Amniotic epithelial cell (primary cell): ENCODE results near the gene HIVEP1.
"Not testable (repeated sequence)": the region's sequence is repeated elsewhere in the genome, so short reads cannot be mapped to it uniquely, and the experiment has no call there.

Source experiments
- DNase-seq: peaks from one replicate; pipeline ENCODE4 v3.0.0-alpha.2; 2010; ENCODE audit warnings: low read depth

HIVEP1 gene

DNA sequence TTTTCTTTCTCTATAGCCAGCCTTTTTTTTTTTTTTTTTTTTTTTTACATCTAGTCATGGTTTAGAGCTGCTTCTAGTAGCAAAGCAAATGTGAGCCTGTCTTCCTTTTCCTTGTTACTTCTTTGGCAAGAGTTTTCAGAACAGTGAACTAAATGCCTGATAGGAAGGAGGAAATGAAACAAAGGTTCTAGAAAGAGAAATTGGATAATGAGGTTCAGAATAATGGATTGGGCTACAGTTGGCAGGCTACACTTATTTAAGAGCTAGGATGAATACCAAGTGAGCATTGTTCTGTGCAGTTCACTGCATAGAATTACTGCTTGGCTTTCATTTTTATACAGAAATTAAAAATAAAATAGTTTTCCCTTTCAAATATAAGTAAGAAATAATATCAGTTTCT is 78.6 kb downstream of the HIVEP1 start:
- DNase-seq, result no peak

DNA sequence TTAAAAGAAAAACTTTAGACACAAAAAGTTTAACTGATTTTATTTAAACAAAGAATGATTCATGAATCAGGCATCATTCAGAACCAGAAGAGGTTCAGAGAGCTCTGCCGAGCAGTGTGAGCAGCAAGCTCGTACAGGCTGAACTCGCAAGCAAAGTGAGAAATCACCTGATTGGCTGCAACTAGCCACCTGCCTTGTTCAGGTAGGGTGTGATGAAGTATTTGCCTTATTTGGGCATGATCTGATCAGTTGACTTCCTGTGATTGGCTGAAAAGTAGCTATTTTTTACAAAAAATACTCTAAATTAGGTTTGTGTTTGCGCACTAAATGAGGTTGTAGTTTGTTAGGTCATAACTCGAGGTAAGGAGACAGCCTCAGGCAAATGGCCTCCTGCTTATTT is 80.7 kb downstream of the HIVEP1 start:
- no peak for DNase-seq

DNA sequence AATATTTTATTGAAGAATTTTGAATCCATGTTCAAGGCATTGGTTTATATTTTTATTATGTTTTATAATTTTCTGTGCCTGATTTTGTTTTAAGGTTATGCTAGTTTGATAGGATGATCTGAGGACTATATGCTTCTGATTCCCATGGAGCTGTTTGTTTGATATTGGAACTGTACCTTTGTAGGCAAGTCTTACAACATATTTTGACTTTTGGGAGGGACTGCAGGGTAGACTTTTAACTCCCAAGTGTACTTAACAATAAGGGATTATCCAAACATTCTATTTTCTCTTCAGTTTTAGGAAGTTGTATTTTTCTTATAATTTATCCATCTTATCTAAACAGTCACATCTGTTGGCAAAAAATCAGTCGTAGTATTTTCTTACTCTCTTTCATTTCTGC is 82.6 kb downstream of the HIVEP1 start:
- no peak for DNase-seq

DNA sequence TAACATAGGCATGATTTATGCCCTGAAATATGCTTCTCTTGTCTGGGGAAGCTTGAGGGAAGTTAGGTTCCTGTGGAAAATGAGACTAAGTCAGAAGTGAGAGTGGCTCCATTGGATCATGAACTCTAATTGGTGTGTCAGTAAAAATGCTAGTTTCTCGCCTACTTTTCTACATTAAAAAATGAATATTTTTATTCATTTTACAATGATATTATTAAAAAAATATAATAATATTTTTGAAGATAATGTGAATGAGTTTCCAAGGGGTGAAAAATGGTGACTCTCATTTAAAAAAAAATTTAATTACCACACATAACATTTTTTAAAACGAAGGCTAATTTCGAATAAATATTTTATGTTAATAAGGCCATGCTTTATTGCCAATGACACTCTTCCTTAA is 84.2 kb downstream of the HIVEP1 start:
- no peak for DNase-seq

DNA sequence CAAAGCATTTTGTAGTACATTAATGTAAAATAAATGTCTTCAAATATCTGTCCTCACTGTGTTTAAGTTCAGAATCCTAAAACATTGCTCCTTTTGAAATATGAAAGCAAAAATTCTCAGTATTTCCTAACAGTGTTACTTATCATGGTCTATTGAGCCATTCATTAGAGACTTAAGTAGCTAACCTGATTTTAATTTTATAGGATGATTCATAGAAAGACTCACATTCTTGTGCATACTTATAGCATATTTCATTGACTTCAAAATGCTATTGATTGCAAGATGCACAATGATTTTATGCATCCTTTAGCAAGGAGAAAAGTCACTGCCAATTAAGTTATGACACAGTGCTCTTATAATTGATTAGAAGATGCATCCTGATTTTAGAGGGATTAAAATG is 85.7 kb downstream of the HIVEP1 start:
- peak; percentile 22 for DNase-seq

DNA sequence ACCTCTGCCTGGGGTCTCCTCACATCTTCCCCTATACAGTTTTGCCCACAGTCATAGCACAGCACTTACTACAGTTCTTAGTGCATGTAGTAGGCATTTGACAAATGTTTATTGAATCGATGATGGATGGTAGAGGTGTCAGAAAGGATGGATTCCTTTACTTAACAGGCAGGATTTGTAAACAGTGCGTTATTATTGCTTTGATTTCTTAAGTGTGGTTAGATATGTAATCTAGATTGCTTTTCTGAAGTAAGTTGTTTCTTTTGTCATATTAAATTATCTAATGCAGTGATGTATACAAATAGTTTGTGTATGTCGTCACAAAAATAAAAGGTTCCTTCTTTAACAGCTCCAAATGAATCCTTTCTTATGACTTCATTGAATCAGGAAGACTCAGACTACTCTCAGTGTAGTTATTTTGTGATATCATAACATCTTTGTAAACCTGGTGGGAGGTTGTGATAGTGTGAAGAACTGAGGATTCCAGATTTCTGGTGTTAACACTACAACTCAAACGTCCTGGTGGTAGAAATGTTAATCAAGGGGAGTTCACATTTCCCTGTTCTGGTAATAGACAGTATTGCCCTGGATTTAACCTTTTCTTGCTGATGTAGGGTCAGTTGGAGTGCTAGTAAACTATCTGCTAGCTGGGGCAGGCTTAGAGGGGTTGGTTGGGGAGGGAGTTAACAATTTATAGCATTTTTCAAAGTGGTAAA is 87.7 kb downstream of the HIVEP1 start:
- DNase-seq, result peak; percentile 74

DNA sequence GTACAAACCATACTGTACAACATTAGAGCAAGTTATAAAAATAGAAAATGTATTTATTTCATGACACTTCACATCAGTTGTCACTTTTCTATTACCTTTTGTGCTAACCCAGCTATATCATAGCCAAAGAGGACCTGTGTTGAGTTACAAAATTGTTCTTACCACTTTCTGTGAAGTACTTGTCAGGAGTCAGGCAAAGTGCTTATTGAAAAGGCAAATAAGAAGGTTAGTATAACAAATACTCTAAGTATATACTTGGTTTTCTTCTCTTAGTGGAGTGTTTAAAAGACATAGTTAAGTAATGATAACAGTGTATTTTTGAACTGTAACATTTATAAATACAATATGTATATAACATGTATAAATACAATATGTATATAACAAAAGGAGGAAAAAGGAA is 88.9 kb downstream of the HIVEP1 start:
- DNase-seq, result no peak

DNA sequence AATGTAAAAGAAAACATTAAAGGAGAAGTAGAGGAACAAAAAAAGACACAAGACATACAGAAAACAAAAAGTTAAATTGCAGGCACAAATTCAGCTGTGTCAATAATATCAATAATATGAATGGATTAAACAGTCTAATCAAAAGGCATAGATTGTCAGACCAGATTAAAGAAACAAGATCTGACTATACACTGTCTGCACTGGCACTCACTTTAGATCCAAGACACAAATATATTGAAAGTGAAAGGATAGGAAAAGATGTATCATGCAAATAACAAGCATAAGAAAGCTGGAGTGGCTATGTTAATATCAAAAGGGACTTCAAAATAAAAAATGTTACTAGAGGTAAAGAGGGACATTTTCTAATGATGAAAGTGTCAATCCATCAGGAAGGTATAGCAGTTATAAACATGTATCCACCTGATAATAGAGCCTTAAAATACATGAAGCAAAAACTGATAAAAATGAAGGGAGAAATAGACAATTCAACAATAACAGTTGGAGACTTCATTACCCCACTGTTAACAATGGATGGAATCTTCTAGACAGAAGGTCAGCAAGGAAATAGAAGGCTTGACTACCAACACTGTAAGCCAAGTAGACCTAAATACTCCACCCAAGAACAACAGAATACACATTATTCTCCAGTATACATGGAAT is 89.7 kb downstream of the HIVEP1 start:
- no peak for DNase-seq

DNA sequence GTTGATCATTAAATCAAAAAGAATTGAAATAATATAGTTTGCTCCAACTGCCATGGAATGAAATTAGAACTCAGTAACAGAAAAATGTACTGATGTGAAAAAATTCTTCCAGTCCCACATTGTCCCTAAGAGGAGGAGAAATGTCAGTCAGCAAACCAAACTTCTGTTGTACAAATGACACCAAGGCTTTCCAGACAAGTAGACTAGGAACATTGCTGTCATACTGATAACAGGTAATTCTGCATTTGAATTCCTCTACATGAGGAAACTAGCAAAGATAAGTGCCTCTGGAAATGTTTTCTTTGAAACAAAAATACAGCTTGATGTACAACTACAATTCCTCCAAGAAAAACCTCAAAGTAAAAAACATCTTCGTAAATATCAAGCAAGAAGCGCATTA is 90.2 kb downstream of the HIVEP1 start:
- DNase-seq, result no peak

DNA sequence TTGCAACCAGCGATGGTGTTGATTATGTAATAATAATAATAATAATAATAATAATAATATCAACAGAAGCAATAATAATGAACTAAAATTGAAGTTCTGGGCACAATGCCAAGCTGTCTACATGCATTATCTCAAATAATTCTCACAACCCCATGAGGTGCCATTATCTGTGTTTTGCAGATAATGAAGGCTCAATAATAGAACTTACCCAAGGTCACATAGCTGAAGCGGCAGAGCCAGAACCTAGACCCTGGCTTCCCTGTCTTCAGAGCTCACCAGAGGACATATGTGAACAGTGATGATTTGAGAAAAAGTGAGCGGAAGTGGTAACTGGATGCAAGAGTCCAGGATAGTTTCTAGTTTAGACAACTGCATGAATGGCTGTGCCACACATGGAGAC is 91.0 kb downstream of the HIVEP1 start:
- no peak for DNase-seq

DNA sequence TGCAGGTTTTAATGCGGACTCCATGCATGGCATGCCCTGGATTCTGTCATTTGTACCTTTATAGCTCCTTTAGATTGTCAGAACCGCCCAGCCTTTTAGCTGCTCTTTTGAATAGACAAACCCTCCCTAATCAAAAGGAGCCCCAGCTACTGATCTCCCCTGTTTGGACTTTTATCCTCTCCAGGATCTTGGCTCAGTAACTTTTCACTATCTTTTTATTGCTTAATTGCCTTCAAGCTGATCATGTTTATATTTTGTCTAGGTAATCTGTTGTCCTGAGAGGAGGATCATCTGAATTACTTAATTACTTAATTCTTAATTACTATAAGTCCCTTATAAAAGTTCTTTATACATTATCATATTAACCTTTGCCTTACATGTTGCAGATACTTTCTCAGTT is 93.2 kb downstream of the HIVEP1 start:
- DNase-seq, result no peak

DNA sequence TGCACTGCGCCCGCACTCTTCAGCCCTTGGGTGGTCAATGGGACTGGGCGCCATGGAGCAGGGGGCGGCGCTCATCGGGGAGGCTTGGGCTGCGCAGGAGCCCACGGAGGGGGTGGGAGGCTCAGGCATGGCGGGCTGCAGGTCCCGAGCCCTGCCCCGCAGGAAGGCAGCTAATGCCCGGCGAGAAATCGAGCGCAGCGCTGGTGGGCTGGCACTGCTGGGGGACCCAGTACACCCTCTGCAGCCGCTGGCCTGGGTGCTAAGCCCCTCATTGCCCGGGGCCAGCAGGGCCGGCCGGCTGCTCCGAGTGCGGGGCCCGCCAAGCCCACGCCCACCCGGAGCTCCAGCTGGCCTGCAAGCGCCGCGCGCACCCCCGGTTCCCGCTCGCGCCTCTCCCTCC is 96.3 kb downstream of the HIVEP1 start:
- not testable (repeated sequence) for DNase-seq

DNA sequence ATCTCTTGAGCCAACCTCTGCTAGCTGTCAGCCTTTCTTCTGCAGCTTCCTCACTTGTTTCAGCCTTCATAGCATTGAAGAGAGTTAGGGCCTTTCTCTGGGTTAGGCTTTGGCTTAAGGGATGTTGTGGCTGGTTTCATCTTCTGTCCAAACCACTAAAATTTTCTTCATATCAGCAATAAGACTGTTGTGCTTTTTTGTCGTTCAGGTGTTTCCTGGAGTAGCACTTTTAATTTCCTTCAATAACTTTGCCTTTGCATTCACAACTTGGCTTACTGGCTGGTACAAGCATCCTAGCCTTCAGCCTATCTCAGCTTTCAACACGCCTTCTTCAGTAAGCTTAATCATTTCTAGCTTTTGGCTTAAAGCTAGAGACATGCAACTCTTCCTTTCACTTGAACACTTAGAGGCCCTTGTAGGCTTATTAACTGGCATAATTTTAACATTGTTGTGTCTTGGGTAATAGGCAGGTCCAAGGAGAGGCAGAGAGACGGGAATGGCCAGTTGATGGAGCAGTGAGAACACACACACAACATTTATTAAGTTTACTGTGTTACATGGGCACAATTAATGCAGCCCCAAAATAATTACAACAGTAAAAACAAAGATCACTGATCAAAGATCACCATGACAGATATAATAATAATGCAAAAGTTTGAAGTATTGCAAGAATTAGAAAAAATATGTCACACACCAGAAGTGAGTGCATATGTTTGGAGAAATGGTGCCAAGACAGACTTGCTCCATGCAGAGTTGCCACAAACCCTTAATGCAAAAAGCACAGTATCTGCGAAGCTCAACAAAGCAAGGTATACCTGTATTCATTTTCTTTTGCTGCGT is 98.6 kb downstream of the HIVEP1 start:
- DNase-seq, result no peak

DNA sequence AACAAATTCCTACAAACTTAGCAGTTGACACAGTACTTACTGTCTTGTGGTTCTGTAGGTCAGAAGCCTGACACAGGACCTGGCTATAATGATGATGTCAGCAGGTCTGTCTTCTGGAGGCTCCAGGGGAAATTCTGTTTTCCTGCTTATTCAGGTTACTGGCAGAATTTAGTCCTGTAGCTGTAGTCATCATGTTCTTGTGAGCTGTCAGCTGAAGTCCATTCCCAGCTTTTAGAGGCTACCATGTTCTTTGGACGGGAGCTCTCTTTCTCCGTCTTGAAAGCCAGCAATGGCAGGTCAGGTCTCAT is 99.2 kb downstream of the HIVEP1 start:
- DNase-seq, result no peak

DNA sequence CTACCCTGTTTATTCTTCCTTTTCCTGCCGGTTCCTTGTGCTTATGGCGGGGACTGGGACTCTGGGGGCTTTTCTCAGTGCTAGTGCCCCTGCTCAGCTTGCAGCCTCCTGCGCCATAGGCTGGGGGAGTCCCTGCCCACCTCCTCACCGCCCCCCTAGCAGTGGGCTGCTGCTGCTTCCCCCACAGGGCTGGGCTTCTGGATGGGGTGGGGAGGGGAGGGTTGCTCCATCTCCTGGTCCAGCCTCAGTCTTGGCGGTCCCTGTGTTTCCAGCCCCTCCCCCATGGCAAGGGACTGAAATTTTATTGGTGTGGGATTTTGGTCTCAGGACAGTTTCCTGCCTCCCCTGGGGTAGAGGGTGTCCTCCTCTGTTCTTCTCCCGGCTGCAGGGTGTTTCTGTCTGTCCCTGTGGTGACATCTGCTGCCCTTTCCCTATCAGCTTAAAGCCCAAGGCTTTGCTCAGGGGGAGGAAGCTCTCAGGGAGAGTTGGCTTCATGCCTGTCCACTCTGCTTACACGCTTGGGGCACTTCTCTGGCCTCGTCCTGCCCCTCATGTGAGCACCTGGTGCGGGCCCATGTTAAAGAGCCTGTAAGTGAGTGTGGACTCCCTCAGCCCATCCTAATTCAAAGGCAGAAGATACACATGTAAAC is 100.6 kb downstream of the HIVEP1 start:
- DNase-seq, result no peak

DNA sequence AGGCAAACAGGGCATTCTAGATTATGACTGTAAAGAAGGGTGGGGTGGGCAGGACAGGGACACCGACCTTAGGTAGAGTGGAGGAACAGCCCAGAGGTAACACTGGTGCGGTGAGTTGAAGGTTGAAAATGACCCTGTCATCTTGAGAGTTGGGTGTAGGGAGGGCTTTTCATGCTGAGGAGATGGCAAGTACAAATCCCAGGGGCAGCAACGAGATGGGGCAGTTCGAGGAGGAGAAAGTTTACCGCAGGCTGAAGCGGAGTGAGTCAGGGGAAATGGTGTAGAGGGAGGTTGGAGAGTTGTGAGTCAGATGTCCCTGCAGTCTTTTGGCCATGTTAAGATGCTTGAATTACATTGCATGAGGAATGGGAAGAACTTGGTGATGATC is 101.1 kb downstream of the HIVEP1 start:
- DNase-seq, result peak; percentile 86

DNA sequence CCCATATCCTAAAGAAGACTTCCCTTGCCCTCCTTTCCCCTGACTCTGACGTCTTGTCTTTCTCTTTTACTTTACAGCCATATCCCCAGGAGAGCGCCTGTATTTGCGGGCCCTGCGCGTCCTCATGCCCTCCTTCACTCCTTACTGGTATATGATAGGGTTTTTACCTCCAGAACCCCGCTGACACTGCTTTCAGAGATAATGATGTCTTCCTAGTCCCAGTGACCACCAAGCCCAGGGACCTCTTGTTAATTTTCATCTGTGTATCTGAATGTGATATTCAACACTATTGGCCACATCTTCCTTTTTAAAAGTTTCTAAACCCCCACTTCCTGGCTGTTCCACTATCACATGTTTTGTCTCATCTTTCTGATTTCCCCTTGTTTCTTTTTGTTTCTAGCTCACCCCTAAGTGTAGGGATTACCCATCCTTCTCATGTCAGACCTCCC is 102.0 kb downstream of the HIVEP1 start:
- DNase-seq, result no peak

DNA sequence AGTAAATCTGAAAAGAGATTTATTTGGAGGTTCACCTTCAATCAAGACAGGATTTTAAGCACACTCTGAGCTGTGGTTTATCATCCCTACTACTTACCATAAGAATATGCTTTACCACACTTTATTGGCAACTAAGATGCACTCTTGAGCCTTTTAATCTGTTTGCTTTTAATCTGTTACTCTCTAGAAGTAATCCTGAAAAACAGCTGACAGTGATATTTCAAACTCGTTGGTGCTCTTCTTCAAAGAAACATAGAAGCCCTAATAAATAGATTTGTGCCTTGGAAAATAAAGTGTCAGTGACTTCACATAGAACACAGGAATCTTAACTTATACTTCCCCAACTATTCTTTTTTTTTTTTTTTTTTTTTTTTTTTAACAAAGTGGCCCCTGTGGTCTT is 102.9 kb downstream of the HIVEP1 start:
- DNase-seq, result no peak

DNA sequence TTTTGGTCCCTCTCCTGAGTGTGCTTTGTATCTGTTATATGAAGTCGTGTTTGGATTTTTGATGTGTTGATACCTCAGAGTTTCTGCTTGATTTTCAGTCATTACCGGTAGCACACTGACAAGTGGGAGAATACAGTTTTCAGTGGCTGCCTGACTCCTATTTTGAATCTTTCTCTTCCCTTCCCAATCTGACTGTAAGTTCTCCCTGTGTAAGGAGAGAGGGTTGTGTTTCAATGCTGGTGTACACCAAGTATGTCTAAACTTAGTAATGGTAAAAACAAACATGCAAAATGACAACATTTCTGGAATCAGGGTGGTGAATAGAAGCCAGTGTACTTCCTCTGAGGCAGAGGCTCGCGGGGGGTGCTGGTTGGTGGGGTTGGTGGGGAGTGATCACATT is 103.4 kb downstream of the HIVEP1 start:
- no peak for DNase-seq

DNA sequence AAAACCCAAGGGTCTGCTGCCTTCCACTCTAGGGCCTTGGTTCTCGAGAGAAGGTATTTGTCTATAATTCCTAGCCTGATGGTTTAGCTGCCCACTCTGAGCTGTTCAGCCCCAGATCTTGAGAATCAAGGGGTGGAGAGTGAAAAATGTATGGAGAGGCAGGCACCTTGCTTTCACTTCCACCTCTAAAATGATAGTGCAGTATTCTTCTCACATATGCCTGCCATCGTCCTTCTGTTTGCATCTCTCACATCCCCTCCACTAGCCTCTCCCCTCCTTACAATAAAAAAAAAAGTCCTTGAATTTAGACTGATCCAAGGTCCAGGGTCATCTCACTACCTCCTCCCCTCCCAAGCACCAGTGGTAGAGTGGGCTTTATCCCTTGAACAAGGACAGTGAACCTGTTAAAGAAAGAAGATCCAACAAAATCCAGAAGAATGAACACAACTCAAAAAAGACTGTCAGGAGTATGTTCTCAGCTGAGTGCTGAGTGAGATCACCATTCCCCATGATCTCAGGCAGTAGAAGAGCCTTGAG is 104.2 kb downstream of the HIVEP1 start:
- no peak for DNase-seq

DNA sequence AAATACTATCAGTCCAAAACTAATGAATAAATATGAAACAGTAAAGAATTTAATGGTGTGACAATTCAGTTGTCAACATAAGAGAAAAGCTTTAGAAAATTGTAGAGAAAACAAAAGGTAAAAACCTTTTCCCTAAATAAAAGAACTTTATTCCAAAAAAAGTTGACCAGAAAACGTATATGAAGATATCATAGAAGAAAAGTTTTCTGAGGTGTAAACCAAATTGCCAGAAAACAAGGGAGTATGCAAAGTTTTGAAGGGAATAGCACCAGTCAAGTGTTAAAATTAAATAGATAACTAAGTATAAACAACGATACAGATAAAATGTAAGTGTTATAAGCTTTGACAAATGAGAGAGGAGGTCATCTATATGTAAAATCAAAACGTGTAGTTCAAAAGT is 104.9 kb downstream of the HIVEP1 start:
- DNase-seq, result no peak

DNA sequence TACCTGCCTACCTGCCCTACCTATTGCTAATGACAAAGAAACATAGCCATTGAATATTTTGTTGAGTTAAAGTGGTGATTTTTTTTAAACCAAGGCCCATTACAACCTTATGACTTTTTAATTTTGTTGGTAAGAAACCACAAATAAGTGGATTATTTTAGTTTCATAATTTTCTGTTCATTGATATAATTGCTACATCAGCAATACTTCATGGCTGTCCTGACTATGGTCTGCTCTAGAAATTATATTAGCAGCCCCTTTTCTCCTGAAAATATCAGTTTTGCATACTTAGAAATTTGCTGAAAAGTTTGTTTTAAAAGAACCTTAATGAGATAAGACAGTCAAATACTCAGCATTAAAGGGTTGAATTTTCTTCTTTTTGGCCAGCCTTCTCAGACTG is 106.5 kb downstream of the HIVEP1 start:
- no peak for DNase-seq
